Kidney epithelial cell (primary cell): ENCODE results near the gene STK17A. TPM values are rescaled to one million over a fixed set of nuclear protein-coding genes. Genes with fewer than 3 reads are reported as not detected.

Experiments
- DNase-seq: peaks from one replicate; pipeline ENCODE4 v3.0.0-alpha.2; 2010; ENCODE audit warnings: low read depth
- H3K27me3 ChIP-seq: 2 replicates; pipeline ENCODE4 v1.6.0; 2011; ENCODE audit warnings: low read length; ENCODE audit not compliant: control insufficient read depth, insufficient read depth
- H3K36me3 ChIP-seq: 2 replicates; pipeline ENCODE4 v1.5.1; 2011; ENCODE audit warnings: low read length; ENCODE audit not compliant: control insufficient read depth, insufficient read depth
- H3K4me3 ChIP-seq: 2 replicates; pipeline ENCODE4 v1.5.1; 2011; ENCODE audit warnings: low read depth, mild to moderate bottlenecking, control low read depth, low read length
- CTCF ChIP-seq: IDR thresholded peaks from 2 replicates; pipeline ENCODE4 v1.5.1; 2011; ENCODE audit warnings: mild to moderate bottlenecking, moderate library complexity, low read length, control low read depth, inconsistent platforms; ENCODE audit not compliant: insufficient read depth, poor library complexity, severe bottlenecking
- total RNA-seq: library from RNA; depleted of rRNA; stranded (reverse); fragments of >200 nt; gene quantifications from 2 replicates; pipeline ENCODE4 v1.2.3, GENCODE V29; 2015

STK17A gene
- total RNA-seq, 1 donor from 2014 or later: 12.8 TPM

GRCh38 chr7:43612128-43612527 is 29.2 kb downstream of the STK17A start:
- Histone ChIP-seq H3K36me3 (peaks cover 2% of the 10 kb centered on the region), H3K4me3 (no peak overlapping the region)
- no peak for TF ChIP-seq CTCF

GRCh38 chr7:43612599-43613589 is 30.0 kb downstream of the STK17A start:
- no peak overlapping the region for H3K4me3 ChIP-seq
- no peak for DNase-seq
- no peaks in the 10 kb centered on the region for H3K27me3 ChIP-seq
- TF ChIP-seq CTCF: no peak
- H3K36me3 ChIP-seq: peaks cover 2% of the 10 kb centered on the region

More at GRCh38 chr7:43612128-43612527, 29.2 kb downstream of the STK17A start:
- H3K27me3 ChIP-seq: no peaks in the 10 kb centered on the region
- DNase-seq: no peak

- no peak for TF ChIP-seq CTCF
- H3K36me3 ChIP-seq: no peaks in the 10 kb centered on the region
- DNase-seq: no peak
- no peak overlapping the region for H3K4me3 ChIP-seq
- no peaks in the 10 kb centered on the region for H3K27me3 ChIP-seq
Observed at GRCh38 chr7:43615558-43616145, 32.7 kb downstream of the STK17A start.

GRCh38 chr7:43616977-43617376 is 34.1 kb downstream of the STK17A start:
- H3K4me3 ChIP-seq: no peak overlapping the region
- H3K36me3 ChIP-seq: no peaks in the 10 kb centered on the region
- no peaks in the 10 kb centered on the region for H3K27me3 ChIP-seq
- no peak for TF ChIP-seq CTCF
- no peak for DNase-seq

GRCh38 chr7:43618073-43618472 is 35.2 kb downstream of the STK17A start:
- H3K36me3 ChIP-seq: no peaks in the 10 kb centered on the region
- no peak for TF ChIP-seq CTCF

More at GRCh38 chr7:43618073-43618472, 35.2 kb downstream of the STK17A start:
- DNase-seq: no peak
- H3K27me3 ChIP-seq: no peaks in the 10 kb centered on the region
- no peak overlapping the region for H3K4me3 ChIP-seq
